Islet of Langerhans (tissue), 1 donor: Measurements from ENCODE around the gene GPR61.

Experiments
- FAIRE-seq: peaks from one replicate; lab custom pipeline; 2011; peaks lifted over from hg19 to GRCh38; lab: Jason Lieb, UNC

GPR61 gene

DNA sequence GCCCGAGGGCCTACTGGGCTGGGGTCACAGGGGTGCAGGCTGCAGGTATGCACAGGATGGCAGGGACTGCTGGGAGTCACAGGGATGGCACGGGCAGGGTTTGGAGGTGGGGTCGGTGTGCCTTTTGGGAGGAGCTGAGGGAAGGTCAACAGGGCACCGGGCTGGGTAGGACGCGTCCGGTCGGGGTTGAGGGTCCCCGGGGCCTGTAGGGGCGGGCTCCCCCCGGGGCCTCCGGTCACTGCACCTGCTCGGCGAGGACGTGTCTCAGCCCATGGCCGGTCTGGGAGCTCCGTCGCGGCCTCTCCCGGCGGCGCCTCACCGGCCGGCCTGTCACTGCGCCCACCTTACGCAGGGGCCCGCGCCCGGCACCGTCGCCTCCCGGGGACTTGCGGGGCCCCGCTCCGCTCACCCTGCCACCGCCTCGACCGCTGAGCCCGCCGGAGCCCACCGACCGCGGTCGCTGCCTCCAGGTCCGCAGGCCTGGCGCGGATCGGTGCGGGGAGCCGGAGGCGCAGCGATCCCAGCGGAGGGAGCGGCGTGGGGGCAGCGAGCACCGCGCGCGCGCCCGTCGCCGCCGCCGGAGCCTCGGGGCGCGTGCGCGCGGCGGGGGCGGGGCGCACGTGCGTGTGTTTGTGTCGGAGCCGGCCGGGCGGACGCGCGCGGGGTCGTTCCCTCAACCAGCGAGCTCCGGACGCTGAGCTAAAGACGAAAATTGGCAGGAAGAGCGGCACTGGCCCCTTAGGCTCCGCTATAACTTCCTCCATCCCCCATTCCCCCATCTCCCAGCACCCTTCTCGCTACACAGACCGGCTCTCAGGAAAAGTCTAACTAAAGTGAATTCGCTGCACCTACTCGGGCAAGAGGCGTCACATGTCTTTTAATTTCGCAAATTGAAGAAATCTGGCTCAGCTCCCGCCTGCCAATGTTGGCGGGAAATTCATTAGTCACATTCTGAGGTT lies 30.2 kb upstream of the GPR61 start, which contains the start of gene AMIGO1:
Gene AMIGO1, minus strand, starts transcription at position 552 of the 959 bp plus-strand sequence. CDS start 815 bp downstream, outside the sequence.
- FAIRE-seq = no peak

DNA sequence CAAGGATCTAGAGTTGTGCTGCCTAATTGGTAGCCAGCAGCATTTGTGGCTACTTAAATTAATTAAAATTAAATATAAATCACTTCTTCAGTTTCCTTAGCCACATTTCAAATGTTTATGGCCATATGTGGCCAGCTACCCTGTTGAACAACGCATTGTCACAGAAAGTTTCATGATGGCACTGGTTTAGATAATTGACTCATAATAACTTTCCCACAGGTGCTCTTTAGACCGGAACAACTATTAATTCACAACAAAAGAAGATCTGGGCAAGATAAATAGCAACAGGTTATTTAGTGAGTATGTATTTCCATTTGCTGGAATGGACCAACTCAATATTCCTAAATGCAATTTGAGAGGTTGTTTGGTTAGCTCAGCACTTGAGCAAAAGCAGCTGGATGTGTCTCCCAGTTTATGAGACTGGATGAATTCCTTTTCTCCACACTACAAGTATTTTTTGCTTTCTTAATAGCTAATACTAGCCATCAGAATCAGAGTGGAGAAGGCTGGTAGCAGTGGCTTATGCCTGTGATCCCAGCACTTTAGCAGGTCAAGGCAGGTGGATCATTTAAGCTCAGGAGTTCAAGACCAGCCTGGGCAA lies 26.5 kb upstream of the GPR61 start:
- FAIRE-seq = no peak

DNA sequence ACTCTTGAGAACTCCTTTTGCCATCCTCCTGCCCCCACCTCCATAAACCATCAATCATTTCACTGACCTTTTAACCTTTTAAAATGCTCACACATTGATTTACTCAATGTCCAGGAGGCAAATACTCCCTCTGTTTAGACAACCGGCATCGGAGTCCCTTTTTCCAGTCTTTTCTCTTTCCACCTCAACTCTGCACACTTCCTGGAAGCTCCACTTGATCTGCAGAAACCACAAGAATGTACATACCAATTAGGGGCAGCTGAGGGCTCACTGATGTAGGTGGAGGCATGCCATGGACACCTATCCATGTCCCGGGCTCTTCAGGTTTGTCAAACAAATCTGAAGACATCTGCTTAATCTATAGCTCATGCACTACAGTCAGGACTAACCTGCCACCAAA lies 24.8 kb upstream of the GPR61 start:
- FAIRE-seq = no peak

DNA sequence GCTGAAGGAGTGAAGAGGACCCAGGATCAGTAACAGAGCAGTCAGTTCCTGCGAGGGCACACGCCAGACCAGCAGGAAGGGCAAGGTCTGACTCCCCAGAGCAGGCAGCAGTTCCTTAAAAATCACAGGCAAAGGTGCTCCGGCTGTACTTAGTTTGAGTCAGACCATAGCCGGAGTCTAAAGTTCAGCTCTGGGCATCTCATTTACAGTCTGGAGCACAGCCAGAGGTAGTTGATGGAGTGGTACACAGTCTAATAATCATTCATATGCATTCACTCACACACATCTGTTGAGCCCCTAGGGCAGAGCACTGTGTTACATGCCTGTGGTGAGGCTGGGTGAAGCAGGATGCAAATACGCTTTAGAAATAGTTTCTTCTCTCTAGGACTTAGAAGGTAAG lies 22.8 kb upstream of the GPR61 start:
- FAIRE-seq = no peak

DNA sequence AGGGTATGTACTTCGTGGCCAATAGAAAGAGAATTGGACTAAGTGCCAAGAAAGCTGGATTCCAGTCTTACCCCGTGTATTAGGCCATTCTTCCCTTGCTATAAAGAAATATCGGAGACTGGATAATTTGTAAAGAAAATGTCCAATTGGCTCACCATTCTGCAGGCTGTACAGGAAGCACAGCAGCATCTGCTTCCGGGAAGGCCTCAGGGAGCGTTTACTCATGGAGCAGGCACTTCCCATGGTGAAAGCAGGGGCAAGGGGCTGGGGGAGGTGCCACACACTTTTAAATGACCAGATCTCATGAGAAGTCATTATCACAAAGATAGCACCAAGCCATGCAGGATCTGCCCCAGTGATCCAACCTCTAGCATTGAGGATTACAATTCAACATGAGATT lies 22.3 kb upstream of the GPR61 start:
- FAIRE-seq = no peak

DNA sequence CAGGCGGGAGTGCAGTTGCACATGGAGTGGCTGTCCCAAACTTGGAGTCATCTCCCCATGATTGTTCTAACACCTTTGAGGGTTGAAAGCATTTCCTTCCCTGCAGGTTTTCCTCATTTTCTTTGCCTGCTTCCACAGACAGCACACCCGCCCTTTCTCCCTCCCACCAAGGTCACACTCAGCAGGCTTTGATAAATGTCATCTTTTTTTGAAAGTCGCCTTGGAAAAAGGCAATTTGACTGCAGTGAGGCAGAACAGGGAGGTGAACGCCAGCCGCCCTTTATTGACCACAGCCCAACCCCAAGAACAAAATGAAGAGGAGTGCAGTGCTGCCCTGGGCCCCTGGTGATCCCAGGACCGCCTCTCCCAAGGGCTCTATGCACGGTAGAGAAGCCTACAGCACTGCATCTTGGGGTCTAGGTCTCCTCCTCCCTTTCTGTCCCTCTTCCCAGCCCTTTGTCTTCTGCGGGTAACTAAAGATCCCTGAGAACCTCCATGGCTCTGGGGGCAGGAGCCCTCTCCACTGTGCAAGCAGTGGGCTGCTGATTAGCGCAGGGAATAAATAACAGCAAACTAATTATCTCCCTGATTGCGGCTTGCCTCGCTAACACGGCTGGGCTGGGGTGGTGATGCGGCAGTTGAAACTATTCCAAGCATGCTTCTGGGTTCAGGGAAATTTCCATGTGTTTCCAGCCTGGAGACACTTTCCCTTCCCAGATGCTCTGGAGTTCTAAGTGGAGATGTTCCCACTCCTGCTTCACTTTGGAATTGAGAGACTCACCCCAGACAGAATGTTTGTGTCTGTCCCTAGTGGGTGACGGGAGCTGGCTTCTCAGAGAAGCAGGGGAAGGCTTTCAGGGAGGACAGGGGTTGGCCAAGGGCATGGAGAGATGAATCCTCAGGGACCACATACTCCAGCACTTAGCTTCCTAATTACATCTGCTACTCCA lies 18.4 kb upstream of the GPR61 start:
- no peak for FAIRE-seq

DNA sequence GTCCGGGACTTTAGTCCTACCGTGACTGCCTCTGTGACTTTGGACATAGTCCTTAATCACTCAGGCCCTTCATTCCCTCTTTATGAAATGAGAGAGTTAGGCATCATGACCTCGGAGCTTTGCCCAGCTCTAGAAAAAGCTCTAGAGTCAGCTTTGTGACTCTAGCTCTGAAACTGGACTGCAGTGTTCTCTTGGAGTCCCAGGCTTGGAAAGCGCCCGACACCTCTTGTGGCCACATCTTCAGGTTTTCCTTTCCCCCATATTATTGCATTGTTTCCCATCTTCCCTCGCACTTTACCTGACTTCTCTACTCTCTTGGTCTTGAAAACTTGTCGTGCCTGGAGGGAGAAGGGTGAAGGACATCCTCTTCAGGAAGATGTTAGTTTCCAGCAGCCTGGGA lies 17.6 kb upstream of the GPR61 start:
- FAIRE-seq = no peak

DNA sequence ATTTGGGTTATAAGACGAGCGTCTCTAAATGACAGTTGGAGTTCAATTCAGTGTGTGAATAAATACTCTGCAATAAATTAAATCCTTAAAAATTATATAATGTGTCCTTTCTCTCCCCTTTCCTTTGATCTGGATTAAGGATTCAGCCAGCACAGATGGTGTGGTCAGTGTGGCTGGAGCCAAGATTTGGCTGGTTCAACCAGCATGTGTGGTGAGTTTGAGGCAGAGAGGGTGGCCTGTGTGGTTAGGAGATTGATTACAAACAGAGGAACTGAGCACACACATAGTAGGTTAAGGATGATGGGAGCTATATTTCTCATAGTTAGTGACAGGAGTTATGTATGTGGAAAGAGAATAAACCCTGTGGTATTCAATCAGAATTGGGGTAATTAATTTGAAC lies 16.0 kb upstream of the GPR61 start:
- no peak for FAIRE-seq

DNA sequence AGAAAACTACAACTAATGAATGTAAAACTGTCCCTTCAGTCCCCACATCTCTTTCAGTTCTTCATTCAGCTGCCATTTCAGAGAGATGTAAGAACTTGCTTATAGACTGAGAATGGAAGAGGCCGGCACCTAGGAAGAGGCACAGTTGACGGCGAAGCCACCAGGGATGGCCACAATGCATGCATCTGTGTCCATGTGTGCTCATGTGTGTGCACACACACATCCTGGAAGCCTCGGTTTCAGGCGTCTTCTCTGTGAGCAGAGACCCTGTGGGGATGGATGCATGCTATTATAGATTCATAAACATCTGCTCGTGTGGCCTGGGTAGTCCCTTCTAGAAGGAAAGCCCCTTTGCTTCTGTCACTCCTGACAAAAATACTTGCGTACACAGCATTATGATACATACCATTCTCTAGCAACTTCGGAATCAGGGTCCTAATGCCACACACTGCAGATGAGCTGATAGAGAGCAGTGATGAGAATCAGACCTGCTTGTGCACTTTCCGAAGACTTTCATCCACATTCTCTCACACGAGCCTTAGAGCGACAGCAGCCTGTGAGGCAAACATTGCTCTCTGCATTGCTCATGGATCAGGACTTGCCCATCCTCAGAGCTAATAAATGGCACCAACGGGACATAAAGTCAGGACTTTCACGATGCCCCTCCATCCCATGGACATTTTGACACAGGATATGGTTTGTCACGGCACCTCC lies 12.4 kb upstream of the GPR61 start:
- no peak for FAIRE-seq

DNA sequence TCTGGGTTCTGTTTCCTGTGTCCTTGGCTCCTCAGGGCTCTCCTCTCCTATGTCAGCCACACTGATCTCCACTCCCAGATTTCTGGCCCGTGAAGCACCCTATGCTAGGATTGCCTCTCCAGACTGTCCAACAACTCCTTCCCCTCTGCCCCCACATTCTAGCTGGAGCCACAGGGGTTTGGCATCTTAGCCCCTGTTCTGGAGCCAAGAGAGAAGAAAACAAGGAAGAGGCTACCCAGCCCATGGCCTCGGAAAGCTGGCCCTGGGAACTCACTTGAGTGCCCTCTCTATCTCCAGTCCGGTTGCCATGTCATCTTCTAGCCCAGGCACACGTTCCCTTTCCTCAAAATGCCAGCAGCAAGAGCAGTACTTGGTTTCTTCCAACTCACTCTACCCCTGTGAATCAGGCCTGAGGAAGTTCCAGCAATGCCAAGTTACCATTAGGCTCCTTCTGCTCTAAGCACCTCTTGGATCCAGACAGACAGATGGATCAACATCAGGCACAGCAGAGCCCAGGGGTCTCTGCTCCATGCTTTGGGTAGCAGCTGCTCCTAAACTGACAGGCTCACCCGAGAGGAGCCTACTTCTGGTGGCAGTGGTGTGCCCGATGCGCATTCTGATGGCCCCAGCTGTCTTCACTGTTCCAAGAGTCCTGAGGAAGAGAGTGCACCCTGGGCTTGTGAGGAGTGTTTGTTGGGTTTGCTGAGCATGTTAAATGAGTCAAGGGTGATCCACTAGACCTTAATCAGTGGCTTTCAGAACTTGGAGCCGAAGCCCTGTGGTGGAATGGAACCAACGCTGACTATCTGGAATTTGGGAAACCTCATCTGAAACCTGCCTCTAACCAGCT lies 11.6 kb upstream of the GPR61 start:
- no peak for FAIRE-seq

DNA sequence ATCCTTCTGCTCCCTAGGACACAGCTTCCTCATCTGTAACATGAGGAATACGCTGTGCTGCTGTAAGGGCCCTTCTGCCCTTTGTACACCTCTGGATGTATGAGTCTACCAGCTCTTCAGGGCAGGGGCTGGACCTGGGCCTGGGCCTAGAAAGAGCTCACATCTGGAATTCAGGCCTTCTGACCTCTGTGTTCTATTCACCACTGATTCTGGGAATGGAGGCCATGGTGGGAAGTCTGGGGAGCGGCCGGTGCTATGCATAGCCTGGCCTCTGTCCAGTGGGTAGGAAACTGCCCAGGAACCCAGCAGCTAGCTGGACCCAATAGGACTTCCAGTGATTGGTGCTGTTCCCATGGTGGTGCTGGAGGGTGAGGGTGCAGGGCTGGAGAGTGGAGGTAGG lies 11.0 kb upstream of the GPR61 start:
- no peak for FAIRE-seq

DNA sequence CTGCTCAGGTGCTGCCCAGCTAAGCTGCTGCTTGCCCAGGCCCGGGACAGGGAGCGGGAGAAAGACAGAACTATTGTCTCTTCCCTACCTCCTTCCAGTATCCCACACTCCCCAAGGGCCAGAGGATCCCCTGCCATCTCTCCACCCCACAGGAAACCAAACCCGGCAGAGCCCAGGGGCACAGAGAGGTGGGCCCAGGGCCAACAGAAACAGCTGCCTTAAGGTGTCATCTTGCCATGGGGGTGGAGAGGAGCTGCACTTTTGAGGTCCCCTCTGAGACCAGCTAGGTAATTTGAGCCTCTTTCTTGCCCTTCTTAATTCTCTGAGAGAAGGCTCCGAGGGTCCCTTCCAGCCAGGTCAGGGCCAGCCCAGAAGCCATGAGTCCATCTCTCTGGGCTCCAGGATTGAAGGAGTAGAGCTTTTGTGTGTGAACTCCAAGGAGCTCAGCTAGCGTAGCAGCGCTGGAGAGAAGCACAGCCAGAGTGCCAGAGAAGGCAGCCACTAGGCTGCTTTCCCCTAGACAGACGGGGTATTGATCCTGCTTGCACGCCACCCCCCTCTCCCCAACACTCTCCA lies 9.7 kb upstream of the GPR61 start:
- no peak for FAIRE-seq

DNA sequence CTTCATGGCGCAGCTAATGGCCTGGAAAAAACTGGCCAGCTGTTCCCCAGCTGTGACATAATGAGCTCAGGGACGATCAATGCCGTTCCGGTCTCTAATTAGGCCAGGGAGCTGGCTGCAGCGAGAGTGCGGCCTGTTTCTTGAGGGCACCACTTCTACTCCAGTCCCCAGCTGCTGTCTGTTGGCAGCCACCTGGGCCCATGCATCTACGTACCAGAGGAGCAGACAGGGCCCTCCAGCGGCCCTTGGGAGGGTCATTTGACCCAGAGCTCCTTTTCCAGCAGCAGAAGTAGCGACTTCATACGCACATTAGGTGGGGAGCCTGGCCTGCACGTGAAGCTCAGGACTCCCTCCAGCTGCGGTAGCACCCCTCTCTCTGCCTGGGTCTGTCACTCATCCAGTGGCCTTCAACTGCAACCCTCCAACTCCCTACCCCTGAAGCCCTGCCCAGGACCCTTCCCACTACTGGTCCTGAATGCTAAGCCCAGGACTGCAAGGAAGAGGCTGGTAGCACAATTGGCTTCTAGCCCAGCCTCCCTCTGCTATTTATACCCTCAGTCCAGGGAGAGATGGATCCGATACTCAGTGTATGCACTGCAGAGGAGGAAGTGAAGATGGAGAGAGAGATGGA lies 9.1 kb upstream of the GPR61 start:
- FAIRE-seq = no peak

DNA sequence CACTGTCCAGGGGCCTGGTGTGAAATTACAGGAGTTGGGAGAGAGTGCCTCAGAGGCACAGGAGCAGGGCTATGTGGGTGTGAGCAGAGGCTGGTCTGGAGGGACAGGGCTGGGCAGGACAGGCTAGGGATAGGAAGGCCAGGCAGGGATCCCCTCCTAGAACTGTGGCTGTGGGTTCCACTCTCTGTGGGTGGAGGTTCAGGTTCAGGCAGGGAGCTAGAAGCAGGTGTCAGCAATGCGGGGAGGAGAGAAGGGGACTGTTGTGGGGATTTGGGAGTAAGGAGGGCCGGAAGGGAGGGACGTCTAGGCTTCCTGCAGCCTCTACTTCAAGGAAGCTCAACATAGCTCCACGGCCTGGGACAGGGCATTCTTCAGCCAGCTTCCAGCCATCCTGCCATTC lies 8.3 kb upstream of the GPR61 start:
- no peak for FAIRE-seq

DNA sequence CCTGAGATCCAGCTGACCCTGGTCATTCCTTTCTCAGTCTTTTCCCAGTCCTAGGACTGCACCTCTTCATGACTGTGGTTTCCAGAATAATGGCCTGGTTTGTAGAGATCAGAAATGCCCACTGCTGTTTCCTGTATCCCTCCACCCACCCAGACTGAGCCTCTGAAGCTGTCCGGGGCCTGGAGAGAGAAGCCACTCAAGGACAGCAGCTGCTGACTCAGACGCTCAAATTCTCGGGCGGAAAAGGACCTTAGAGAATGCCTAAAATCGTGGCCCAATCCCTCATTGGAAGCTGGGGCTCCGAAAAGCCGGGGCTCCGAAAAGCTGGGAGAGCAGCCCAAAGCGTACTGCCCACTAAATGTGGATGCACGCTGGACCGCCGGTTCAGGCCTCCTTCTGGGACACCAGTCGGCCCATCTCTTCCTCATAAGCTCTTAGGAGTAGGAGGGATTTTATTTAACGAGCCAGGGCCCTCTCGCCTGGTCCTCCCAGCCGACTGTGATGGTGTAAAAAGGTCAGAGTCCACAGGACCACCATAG lies 7.8 kb upstream of the GPR61 start:
- no peak for FAIRE-seq

DNA sequence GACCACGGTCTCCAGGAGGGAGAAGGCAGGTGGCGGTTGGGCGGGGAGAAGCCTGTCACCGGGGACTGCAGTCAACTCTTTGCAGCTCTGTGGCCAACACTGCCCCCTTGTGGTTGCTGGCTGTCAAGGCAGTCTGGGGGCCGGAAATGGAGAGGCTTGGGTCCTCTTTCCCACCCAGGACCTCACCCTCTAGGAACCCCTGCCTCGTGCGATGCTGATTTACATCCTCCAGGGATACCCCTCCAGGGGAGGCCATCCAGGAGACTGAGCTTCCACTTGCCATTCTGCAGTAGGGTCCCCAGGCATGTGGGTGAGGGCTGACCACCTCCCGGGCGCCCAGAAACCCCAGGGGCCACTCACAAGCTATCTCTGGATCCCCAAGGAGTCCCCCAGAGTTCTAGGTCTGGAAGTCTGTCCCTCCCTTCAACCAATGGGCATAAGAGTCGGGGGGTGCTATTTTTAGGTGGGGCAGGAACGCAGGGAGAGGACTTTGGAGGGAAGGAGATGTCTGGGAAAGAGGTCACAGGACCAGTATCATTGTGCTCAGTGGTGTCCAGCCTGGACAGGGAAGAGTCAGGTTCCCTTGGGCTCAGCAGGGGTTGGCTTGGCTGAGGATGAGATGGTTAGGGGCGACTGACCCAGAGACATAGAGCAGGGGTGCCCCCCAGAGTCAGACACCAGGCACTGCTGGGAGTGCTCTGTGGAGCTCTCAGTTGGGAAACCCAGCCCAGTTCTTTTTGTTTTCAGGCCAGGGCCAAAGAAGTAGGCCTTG lies 7.1 kb upstream of the GPR61 start:
- no peak for FAIRE-seq

DNA sequence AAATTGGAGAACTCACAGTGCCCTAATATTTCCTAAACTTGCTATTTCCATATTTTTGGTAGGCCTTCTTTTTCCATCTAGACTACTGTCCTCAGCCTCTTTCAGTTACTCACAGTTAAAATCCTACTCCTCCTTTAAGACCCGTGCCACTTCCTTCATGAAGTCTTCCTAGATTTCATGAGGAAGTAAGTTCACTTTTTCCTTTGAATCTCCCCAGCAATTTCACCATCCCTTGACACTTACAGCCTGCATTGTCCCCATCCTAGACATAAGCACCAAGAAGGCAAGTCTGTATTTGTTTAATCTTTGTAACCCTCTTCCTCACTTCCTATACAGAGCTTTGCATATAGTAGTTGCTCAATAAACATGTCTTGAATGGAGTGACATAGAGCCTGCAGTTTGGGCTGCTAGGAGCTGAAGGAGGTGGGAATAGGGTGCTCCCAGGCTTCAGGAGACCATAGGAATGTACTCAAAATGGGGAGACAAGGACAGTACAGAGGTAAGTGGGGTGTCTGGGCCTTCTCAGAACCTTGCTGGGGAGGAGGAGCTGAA lies 5.3 kb upstream of the GPR61 start:
- FAIRE-seq = no peak

DNA sequence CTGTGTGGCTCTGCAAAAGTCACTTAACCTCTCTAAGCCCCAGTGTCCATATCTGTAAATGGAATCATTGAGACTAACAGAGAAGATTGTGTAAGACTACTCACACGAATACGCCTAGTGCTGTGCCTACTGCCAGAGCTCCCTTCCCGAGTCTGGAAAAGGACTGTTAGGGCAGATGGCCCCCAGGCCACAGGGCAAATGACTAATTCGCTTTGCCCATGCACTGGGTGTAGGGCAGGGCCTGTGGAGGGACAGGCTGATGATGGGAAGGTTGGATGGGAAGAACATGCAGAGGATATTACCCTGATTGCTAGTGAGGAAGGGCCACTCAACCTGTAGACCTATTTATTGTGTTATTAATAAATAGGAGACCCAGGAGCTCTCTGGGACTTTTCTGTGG lies 4.2 kb upstream of the GPR61 start:
- FAIRE-seq = no peak
